ENCODE data around the gene SLC7A5.
A peak's percentile ranks its signal among the peaks of the same experiment; 100 is the strongest.

Gene SLC7A5

DNA sequence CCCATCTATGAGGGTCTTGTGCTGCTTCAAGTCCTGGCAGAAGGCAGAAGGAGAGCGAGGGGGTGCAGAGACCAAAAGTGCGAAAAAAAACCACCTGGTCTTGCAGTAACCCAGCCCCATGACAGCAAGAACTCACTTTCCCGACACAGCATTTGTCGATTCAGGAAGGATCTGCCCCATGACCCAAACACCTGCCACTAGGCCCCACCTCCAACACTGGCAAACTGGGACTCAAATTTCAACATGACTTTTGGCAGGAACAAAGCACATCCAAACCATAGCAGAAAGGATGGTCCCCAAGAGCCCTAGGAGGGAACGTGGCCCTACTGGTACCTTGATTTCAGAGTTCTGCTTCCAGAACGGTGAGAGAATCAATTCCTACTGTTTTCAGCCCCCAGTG, 68.8 kb downstream of the SLC7A5 start:
- no peaks in the 10 kb centered on the region for H3K9me3 ChIP-seq
- no peak overlapping the region for H3K27ac ChIP-seq
- H3K4me1 ChIP-seq: no peaks in the 10 kb centered on the region
- H3K4me3 ChIP-seq: no peak overlapping the region
- intact Hi-C loops (cut with DNase I; ENCODE audit: low total_unique reads): no loop called here
- H3K36me3 ChIP-seq: no peaks in the 10 kb centered on the region
- TF ChIP-seq, protein P1, sequence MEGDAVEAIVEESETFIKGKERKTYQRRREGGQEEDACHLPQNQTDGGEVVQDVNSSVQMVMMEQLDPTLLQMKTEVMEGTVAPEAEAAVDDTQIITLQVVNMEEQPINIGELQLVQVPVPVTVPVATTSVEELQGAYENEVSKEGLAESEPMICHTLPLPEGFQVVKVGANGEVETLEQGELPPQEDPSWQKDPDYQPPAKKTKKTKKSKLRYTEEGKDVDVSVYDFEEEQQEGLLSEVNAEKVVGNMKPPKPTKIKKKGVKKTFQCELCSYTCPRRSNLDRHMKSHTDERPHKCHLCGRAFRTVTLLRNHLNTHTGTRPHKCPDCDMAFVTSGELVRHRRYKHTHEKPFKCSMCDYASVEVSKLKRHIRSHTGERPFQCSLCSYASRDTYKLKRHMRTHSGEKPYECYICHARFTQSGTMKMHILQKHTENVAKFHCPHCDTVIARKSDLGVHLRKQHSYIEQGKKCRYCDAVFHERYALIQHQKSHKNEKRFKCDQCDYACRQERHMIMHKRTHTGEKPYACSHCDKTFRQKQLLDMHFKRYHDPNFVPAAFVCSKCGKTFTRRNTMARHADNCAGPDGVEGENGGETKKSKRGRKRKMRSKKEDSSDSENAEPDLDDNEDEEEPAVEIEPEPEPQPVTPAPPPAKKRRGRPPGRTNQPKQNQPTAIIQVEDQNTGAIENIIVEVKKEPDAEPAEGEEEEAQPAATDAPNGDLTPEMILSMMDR (IDR thresholded peaks at IDR 0.05): no peak
- H3K27me3 ChIP-seq: no peaks in the 10 kb centered on the region
- DNase-seq: no peak

DNA sequence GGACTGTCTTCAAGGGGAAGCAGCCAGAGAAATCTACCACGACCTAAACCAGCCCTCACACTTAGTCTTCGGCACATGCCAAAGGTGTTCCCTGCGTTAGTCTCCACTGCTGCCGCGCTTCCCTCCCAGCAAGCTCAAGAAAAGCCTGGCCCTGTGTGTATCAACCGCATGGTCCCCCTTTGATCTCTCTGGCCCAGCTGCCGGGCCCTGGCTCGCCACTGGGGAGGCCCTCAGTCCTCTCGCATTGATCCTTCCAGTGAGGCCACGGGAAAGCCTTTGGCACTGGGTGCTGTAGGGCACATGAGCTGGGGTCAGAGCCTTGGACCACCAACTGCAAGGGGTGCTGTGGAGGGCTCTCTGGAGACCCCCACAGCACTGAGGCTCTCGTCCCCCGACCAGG, 74.0 kb downstream of the SLC7A5 start:
- no peak for DNase-seq
- Histone ChIP-seq H3K27ac (no peak overlapping the region), H3K4me3 (no peak overlapping the region), H3K9me3 (no peaks in the 10 kb centered on the region), H3K4me1 (peaks cover 0 to 8% (median 4%) of the 10 kb centered on the region in 4 donors), H3K27me3 (peaks cover 0 to 7% of the 10 kb centered on the region in 2 donors), H3K36me3 (no peaks in the 10 kb centered on the region)
- intact Hi-C loops (cut with DNase I; ENCODE audit: low total_unique reads): no loop called here
- TF ChIP-seq, protein P1 (IDR thresholded peaks at IDR 0.05): no peak

DNA sequence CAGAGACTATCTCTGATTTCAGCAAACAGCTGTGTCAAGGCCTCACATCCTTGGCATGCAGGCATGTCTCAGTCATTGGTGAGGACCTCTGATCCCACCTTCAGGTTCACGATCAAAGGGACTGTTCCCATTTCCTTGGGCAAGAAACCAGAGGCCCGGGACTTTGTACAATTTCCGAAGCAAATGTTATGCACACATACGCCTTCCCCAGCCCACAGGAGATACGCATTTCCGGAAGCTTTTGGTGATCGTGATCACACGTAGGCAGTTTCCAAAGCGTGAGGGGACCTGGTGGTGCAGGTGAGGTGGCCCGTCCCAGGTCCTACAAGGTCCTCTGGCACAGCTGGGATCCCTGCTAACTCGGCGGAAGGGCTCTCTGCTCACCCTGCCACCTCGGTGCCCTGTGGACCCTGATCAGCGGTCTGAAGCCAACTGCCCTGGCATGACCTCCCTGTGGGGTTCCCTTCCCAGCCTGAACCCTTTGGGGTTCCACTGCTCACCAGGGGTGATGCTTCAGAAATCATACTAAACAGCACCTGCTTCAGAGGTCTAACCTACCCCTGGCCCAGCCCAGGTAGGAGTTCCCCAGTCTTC, 74.7 kb downstream of the SLC7A5 start:
- TF ChIP-seq, protein P1 (IDR thresholded peaks at IDR 0.05): no peak
- Histone ChIP-seq H3K27ac (no peak overlapping the region), H3K36me3 (no peaks in the 10 kb centered on the region), H3K4me1 (peaks cover 0 to 16% (median 8%) of the 10 kb centered on the region in 4 donors), H3K27me3 (peaks cover 0 to 7% of the 10 kb centered on the region in 2 donors), H3K9me3 (no peaks in the 10 kb centered on the region), H3K4me3 (no peak overlapping the region)
- DNase-seq: no peak
- intact Hi-C loops (cut with DNase I; ENCODE audit: low total_unique reads): no loop called here

DNA sequence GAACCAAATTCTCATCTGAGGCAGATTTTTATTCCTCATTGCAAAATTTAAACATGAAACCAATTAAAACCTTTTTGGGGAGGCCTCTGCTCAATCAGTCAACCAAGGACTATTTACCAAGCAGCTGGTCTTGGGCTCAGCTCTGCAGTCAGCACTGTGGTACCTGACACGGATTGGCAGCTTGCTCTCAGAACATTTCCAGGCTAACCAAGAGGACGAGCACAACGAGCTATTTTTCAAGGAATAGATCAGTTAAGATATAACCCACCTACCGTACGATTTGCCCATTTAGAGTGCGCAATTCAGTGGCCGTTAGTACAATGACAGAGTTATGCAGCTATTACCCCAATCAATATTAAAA, 77.1 kb downstream of the SLC7A5 start:
- TF ChIP-seq, protein P1 (IDR thresholded peaks at IDR 0.05): no peak
- peaks cover 0 to 7% of the 10 kb centered on the region in 2 donors for H3K27me3 ChIP-seq
- peaks cover 0 to 19% (median 8%) of the 10 kb centered on the region in 4 donors for H3K4me1 ChIP-seq
- no peaks in the 10 kb centered on the region for H3K36me3 ChIP-seq
- H3K9me3 ChIP-seq: no peaks in the 10 kb centered on the region
- H3K27ac ChIP-seq: no peak overlapping the region
- no peak overlapping the region for H3K4me3 ChIP-seq
- no peak for DNase-seq
- intact Hi-C loops (cut with DNase I; ENCODE audit: low total_unique reads): no loop called here

DNA sequence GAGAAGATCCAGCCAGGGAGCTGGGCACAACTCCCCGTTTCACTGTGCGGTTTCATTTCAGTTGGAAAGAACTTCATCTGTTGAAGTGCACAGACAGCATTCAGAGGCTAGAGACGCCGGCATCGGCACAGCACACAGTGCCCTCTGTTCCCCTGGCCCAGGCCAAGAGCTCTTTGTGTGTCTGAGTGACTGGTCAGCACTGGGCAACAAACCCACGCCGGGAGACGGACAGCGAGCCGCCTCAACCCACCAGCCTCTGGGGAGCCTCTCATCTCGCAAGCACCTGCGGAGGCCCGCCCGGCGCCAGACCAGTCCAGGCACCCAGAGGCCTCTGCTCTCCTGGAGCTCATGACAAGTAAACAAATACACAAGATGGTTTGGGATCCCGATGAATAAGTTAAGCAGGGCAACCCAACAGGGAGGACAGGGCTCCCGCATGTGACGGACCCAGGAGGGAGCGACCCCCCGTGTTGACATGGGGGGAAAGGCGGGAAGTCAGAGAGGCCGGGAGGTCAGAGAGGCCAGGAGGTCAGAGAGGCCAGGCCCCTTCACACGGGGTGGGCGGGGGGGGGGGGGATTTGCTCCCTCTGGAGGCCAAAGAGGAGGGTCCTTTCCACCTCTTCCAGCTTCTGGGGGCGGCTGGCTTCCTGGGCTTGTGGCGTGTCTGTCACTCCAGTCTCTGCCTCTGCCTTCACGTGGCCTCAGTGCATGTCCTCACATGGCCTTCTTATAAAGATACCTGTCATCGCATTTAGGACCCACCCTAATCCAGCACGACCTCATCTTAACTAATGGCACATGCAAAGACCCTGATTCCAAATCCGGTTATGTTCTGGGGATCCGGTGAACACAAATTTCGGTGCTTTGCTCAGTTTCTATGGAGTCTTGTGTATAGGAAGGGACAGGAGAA, 77.8 kb downstream of the SLC7A5 start:
- Histone ChIP-seq H3K36me3 (no peaks in the 10 kb centered on the region), H3K27ac (peak overlapping the region; percentile 23 to 68), H3K4me1 (peaks cover 0 to 19% (median 8%) of the 10 kb centered on the region in 4 donors), H3K9me3 (no peaks in the 10 kb centered on the region), H3K4me3 (no peak overlapping the region), H3K27me3 (peaks cover 0 to 7% of the 10 kb centered on the region in 2 donors)
- TF ChIP-seq, protein P1 (IDR thresholded peaks at IDR 0.05): no peak
- intact Hi-C loops (cut with DNase I; ENCODE audit: low total_unique reads): no loop called here
- no peak for DNase-seq
